Measurements from ENCODE around the gene ZNF333.

- TF ChIP-seq, protein P1, sequence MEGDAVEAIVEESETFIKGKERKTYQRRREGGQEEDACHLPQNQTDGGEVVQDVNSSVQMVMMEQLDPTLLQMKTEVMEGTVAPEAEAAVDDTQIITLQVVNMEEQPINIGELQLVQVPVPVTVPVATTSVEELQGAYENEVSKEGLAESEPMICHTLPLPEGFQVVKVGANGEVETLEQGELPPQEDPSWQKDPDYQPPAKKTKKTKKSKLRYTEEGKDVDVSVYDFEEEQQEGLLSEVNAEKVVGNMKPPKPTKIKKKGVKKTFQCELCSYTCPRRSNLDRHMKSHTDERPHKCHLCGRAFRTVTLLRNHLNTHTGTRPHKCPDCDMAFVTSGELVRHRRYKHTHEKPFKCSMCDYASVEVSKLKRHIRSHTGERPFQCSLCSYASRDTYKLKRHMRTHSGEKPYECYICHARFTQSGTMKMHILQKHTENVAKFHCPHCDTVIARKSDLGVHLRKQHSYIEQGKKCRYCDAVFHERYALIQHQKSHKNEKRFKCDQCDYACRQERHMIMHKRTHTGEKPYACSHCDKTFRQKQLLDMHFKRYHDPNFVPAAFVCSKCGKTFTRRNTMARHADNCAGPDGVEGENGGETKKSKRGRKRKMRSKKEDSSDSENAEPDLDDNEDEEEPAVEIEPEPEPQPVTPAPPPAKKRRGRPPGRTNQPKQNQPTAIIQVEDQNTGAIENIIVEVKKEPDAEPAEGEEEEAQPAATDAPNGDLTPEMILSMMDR (IDR thresholded peaks at IDR 0.05): no peak
- TF ChIP-seq POLR2A (IDR thresholded peaks at IDR 0.05): no peak
- TF ChIP-seq POLR2AphosphoS5 (IDR thresholded peaks at IDR 0.05): no peak
Measured at GRCh38 chr19:14676762-14677161, 13.1 kb upstream of the ZNF333 start.
